ENCODE data around the gene SEC14L1. TPM values are rescaled to one million over a fixed set of nuclear protein-coding genes. Genes with fewer than 3 reads are reported as not detected.

SEC14L1 gene
- total RNA-seq, 1 experiment from 2014 or later, result 279 TPM

DNA sequence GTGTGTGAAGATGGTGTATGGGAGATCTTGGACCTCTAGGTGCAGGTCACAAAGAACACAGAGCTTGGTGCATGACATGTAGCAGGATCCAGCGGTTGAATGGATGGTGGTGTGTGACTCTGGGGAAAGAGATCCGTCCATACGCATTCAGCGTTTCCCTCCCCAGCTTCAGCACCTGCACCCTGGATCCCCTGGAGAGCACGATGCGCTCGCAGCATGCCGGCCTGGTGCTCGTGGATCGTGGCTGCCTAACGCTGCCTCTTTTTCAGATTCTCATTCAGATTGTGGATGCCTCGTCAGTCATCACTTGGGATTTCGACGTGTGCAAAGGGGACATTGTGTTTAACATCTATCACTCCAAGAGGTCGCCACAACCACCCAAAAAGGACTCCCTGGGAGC is 70.9 kb downstream of the SEC14L1 start:
- no peaks in the 10 kb centered on the region for H3K27me3 ChIP-seq (ENCODE audit: control insufficient read depth, insufficient read depth, low read length)
- intact Hi-C loops (cut with micrococcal nuclease; ENCODE audit: unreplicated experiment) (no loop called here), in situ Hi-C loops (cut with HindIII; ENCODE audit: low pct_unique_long_range_greater_than_20kb, low sequenced_read_pairs) (no loop called here)
- TF ChIP-seq, protein P1, sequence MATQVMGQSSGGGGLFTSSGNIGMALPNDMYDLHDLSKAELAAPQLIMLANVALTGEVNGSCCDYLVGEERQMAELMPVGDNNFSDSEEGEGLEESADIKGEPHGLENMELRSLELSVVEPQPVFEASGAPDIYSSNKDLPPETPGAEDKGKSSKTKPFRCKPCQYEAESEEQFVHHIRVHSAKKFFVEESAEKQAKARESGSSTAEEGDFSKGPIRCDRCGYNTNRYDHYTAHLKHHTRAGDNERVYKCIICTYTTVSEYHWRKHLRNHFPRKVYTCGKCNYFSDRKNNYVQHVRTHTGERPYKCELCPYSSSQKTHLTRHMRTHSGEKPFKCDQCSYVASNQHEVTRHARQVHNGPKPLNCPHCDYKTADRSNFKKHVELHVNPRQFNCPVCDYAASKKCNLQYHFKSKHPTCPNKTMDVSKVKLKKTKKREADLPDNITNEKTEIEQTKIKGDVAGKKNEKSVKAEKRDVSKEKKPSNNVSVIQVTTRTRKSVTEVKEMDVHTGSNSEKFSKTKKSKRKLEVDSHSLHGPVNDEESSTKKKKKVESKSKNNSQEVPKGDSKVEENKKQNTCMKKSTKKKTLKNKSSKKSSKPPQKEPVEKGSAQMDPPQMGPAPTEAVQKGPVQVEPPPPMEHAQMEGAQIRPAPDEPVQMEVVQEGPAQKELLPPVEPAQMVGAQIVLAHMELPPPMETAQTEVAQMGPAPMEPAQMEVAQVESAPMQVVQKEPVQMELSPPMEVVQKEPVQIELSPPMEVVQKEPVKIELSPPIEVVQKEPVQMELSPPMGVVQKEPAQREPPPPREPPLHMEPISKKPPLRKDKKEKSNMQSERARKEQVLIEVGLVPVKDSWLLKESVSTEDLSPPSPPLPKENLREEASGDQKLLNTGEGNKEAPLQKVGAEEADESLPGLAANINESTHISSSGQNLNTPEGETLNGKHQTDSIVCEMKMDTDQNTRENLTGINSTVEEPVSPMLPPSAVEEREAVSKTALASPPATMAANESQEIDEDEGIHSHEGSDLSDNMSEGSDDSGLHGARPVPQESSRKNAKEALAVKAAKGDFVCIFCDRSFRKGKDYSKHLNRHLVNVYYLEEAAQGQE (IDR thresholded peaks at IDR 0.05; ENCODE audit: insufficient read depth in 1 of 2, low read depth in 2 of 2, low read length in 1 of 2), result no peak
- TF ChIP-seq POLR2AphosphoS5 (IDR thresholded peaks at IDR 0.05; ENCODE audit: low read depth, low read length) (no peak), TCF7L2 (IDR thresholded peaks at IDR 0.05; ENCODE audit: low read depth, low read length) (no peak), SIN3A (IDR thresholded peaks at IDR 0.05; ENCODE audit: borderline replicate concordance, insufficient read depth, low read depth, low read length) (no peak)
- TF ChIP-seq, protein P2, sequence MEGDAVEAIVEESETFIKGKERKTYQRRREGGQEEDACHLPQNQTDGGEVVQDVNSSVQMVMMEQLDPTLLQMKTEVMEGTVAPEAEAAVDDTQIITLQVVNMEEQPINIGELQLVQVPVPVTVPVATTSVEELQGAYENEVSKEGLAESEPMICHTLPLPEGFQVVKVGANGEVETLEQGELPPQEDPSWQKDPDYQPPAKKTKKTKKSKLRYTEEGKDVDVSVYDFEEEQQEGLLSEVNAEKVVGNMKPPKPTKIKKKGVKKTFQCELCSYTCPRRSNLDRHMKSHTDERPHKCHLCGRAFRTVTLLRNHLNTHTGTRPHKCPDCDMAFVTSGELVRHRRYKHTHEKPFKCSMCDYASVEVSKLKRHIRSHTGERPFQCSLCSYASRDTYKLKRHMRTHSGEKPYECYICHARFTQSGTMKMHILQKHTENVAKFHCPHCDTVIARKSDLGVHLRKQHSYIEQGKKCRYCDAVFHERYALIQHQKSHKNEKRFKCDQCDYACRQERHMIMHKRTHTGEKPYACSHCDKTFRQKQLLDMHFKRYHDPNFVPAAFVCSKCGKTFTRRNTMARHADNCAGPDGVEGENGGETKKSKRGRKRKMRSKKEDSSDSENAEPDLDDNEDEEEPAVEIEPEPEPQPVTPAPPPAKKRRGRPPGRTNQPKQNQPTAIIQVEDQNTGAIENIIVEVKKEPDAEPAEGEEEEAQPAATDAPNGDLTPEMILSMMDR (IDR thresholded peaks at IDR 0.05), result no peak
- ATAC-seq (no peak), DNase-seq (ENCODE audit: low read depth, low spot score) (no peak)
- no TSS peak for BruUV-seq (replicated peaks)
- peaks cover 47% of the 10 kb centered on the region for H3K36me3 ChIP-seq (ENCODE audit: control insufficient read depth, insufficient read depth, low read length)
- CTCF ChIA-PET, result no interaction called here
- POLR2A ChIA-PET, result no interaction called here
- peaks cover 8% of the 10 kb centered on the region for H3K4me1 ChIP-seq (ENCODE audit: control insufficient read depth, insufficient read depth, low read length)
- no peaks in the 10 kb centered on the region for H3K9me3 ChIP-seq (ENCODE audit: control insufficient read depth, insufficient read depth, low read depth, low read length)
- H3K27ac ChIP-seq (ENCODE audit: low read length), result no peak overlapping the region
- no peak overlapping the region for H3K4me3 ChIP-seq (ENCODE audit: low read depth in 2 of 2, low read length in 2 of 2)

DNA sequence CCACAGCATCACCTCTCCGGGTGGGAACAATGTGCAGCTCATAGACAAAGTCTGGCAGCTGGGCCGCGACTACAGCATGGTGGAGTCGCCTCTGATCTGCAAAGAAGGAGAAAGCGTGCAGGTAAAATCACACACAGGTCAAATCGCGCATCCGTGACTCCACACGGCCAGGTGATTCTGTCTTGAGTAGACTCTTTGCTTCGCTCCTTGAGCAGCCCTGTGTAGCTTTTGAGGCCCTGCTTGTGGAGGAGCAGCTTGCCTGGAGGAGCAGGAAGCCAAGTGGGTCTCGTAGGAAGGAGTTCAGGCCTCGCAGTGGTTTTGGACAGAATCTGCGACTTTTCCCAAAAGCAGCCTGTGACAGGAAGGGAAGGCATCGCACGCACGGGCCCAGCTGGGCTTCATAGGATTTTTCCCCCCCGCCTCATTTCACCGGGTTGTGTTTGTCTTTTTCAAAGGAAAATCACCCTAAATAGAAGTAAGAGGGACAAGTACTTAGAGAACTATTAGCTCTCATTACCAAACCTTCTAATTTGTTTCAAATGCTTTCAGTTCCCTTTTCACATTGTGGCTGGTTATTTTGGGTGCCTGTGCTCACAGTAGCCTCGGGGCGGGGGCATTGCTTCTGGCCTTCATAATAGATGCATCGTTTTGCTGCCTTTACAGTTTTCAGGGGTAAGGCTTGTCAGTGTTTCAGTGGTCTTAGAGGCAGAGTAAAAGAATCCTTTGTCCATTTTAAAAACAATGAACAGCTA is 71.5 kb downstream of the SEC14L1 start:
- intact Hi-C loops (cut with micrococcal nuclease; ENCODE audit: unreplicated experiment), result no loop called here
- Histone ChIP-seq H3K4me3 (ENCODE audit: low read depth in 2 of 2, low read length in 2 of 2) (no peak overlapping the region), H3K4me1 (ENCODE audit: control insufficient read depth, insufficient read depth, low read length) (peaks cover 8% of the 10 kb centered on the region), H3K36me3 (ENCODE audit: control insufficient read depth, insufficient read depth, low read length) (peaks cover 50% of the 10 kb centered on the region), H3K9me3 (ENCODE audit: control insufficient read depth, insufficient read depth, low read depth, low read length) (no peaks in the 10 kb centered on the region), H3K27me3 (ENCODE audit: control insufficient read depth, insufficient read depth, low read length) (no peaks in the 10 kb centered on the region), H3K27ac (ENCODE audit: low read length) (no peak overlapping the region)
- TF ChIP-seq, protein P2 (IDR thresholded peaks at IDR 0.05), result no peak
- TF ChIP-seq, protein P1 (IDR thresholded peaks at IDR 0.05; ENCODE audit: insufficient read depth in 1 of 2, low read depth in 2 of 2, low read length in 1 of 2), result no peak
- no peak for TF ChIP-seq TCF7L2 (IDR thresholded peaks at IDR 0.05; ENCODE audit: low read depth, low read length)
- no peak for TF ChIP-seq POLR2AphosphoS5 (IDR thresholded peaks at IDR 0.05; ENCODE audit: low read depth, low read length)
- TF ChIP-seq SIN3A (IDR thresholded peaks at IDR 0.05; ENCODE audit: borderline replicate concordance, insufficient read depth, low read depth, low read length), result no peak
- DNase-seq (ENCODE audit: low read depth, low spot score) (no peak), ATAC-seq (no peak)
- no TSS peak for BruUV-seq (replicated peaks)
- ChIA-PET CTCF (no interaction called here), POLR2A (interaction anchor here (0.5 to 0.6 kb wide), 2 partner anchors 101 to 179 kb away, joined by 3 to 5 read pairs; no protein-coding TSS in a partner anchor)
- in situ Hi-C loops (cut with HindIII; ENCODE audit: low pct_unique_long_range_greater_than_20kb, low sequenced_read_pairs), result no loop called here
